Measurements from ENCODE around the gene KCNJ15. TPM values are rescaled to one million over a fixed set of nuclear protein-coding genes. Genes with fewer than 3 reads are reported as not detected.

Gene KCNJ15
- total and polyA plus RNA-seq, 10 of the 15 experiments (the other 5 are each of a cell fraction or from before 2014, with no cell fraction given), result 0.05 to 2.7 (median 0.33) TPM; not detected in 6

DNA sequence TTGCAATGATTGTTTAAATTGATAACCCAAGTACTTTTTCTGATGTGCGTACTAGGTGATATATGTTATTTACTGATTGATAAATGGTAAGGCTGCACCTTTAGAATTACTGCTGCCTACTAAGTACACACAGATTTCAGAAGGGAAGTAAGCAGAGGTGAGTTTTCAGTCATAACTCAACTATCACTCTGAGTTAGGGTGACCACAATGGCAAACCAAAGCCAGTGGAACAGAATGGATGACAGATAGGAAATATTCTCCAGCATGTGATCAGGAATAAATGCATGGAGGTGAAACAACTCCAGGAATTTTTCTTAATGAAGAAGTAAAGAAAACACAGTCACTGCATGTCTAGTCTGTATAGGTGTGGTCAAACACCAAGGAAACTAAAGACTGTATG lies 7.5 kb upstream of the KCNJ15 start (continued):
- TF ChIP-seq ZSCAN29 (IDR thresholded peaks at IDR 0.05) (no peak), NFIC (IDR thresholded peaks at IDR 0.05; ENCODE audit: low read depth, low read length) (peak; percentile 76), ZNF622 (IDR thresholded peaks at IDR 0.05) (no peak), PAX5 (IDR thresholded peaks at IDR 0.05; ENCODE audit: borderline replicate concordance, low read depth, low read length) (peak; percentile 82), HDAC6 (IDR thresholded peaks at IDR 0.05; ENCODE audit: unreplicated experiment) (no peak), CBX5 (IDR thresholded peaks at IDR 0.05; ENCODE audit: low read depth) (no peak), KLF5 (IDR thresholded peaks at IDR 0.05; ENCODE audit: partially characterized antibody) (no peak), IKZF1 (conservative IDR thresholded peaks at IDR 0.05) (peak; percentile 94), YY1 (IDR thresholded peaks at IDR 0.05; ENCODE audit: low read depth, low read length) (no peak), MXI1 (IDR thresholded peaks at IDR 0.05; ENCODE audit: low read depth, low read length) (no peak), NR2C1 (IDR thresholded peaks at IDR 0.05) (no peak), EZH2 (IDR thresholded peaks at IDR 0.05; ENCODE audit: borderline replicate concordance, control insufficient read depth, low read depth, low read length) (no peak), PAX8 (IDR thresholded peaks at IDR 0.05) (no peak), GATAD2B (conservative IDR thresholded peaks at IDR 0.05; ENCODE audit: low read depth) (peak; percentile 82; the same call in 1 of the 2 replicates), CEBPB (IDR thresholded peaks at IDR 0.05; ENCODE audit: borderline replicate concordance in 1 of 2, low read depth in 2 of 2, low read length in 2 of 2) (no peak), SMC3 (IDR thresholded peaks at IDR 0.05; ENCODE audit: borderline replicate concordance, low read length) (no peak), MTA2 (IDR thresholded peaks at IDR 0.05; ENCODE audit: low read depth) (peak; percentile 83), POLR2AphosphoS5 (IDR thresholded peaks at IDR 0.05; ENCODE audit: low read length) (no peak)
- TF ChIP-seq, protein P1, sequence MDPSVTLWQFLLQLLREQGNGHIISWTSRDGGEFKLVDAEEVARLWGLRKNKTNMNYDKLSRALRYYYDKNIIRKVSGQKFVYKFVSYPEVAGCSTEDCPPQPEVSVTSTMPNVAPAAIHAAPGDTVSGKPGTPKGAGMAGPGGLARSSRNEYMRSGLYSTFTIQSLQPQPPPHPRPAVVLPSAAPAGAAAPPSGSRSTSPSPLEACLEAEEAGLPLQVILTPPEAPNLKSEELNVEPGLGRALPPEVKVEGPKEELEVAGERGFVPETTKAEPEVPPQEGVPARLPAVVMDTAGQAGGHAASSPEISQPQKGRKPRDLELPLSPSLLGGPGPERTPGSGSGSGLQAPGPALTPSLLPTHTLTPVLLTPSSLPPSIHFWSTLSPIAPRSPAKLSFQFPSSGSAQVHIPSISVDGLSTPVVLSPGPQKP (IDR thresholded peaks at IDR 0.05; ENCODE audit: low read depth, low read length), result no peak
- TF ChIP-seq, protein P2, sequence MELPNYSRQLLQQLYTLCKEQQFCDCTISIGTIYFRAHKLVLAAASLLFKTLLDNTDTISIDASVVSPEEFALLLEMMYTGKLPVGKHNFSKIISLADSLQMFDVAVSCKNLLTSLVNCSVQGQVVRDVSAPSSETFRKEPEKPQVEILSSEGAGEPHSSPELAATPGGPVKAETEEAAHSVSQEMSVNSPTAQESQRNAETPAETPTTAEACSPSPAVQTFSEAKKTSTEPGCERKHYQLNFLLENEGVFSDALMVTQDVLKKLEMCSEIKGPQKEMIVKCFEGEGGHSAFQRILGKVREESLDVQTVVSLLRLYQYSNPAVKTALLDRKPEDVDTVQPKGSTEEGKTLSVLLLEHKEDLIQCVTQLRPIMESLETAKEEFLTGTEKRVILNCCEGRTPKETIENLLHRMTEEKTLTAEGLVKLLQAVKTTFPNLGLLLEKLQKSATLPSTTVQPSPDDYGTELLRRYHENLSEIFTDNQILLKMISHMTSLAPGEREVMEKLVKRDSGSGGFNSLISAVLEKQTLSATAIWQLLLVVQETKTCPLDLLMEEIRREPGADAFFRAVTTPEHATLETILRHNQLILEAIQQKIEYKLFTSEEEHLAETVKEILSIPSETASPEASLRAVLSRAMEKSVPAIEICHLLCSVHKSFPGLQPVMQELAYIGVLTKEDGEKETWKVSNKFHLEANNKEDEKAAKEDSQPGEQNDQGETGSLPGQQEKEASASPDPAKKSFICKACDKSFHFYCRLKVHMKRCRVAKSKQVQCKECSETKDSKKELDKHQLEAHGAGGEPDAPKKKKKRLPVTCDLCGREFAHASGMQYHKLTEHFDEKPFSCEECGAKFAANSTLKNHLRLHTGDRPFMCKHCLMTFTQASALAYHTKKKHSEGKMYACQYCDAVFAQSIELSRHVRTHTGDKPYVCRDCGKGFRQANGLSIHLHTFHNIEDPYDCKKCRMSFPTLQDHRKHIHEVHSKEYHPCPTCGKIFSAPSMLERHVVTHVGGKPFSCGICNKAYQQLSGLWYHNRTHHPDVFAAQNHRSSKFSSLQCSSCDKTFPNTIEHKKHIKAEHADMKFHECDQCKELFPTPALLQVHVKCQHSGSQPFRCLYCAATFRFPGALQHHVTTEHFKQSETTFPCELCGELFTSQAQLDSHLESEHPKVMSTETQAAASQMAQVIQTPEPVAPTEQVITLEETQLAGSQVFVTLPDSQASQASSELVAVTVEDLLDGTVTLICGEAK (IDR thresholded peaks at IDR 0.05; ENCODE audit: borderline replicate concordance), result no peak
- TF ChIP-seq, protein P3, sequence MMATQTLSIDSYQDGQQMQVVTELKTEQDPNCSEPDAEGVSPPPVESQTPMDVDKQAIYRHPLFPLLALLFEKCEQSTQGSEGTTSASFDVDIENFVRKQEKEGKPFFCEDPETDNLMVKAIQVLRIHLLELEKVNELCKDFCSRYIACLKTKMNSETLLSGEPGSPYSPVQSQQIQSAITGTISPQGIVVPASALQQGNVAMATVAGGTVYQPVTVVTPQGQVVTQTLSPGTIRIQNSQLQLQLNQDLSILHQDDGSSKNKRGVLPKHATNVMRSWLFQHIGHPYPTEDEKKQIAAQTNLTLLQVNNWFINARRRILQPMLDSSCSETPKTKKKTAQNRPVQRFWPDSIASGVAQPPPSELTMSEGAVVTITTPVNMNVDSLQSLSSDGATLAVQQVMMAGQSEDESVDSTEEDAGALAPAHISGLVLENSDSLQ (IDR thresholded peaks at IDR 0.05), result no peak
- TF ChIP-seq, protein P4, sequence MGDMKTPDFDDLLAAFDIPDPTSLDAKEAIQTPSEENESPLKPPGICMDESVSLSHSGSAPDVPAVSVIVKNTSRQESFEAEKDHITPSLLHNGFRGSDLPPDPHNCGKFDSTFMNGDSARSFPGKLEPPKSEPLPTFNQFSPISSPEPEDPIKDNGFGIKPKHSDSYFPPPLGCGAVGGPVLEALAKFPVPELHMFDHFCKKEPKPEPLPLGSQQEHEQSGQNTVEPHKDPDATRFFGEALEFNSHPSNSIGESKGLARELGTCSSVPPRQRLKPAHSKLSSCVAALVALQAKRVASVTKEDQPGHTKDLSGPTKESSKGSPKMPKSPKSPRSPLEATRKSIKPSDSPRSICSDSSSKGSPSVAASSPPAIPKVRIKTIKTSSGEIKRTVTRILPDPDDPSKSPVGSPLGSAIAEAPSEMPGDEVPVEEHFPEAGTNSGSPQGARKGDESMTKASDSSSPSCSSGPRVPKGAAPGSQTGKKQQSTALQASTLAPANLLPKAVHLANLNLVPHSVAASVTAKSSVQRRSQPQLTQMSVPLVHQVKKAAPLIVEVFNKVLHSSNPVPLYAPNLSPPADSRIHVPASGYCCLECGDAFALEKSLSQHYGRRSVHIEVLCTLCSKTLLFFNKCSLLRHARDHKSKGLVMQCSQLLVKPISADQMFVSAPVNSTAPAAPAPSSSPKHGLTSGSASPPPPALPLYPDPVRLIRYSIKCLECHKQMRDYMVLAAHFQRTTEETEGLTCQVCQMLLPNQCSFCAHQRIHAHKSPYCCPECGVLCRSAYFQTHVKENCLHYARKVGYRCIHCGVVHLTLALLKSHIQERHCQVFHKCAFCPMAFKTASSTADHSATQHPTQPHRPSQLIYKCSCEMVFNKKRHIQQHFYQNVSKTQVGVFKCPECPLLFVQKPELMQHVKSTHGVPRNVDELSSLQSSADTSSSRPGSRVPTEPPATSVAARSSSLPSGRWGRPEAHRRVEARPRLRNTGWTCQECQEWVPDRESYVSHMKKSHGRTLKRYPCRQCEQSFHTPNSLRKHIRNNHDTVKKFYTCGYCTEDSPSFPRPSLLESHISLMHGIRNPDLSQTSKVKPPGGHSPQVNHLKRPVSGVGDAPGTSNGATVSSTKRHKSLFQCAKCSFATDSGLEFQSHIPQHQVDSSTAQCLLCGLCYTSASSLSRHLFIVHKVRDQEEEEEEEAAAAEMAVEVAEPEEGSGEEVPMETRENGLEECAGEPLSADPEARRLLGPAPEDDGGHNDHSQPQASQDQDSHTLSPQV (IDR thresholded peaks at IDR 0.05), result no peak

Measured in GM12878 (cell line).